Bronchial epithelial cell (primary cell): ENCODE measurements around the gene ERMARD. TPM values are rescaled to one million over a fixed set of nuclear protein-coding genes. Genes with fewer than 3 reads are reported as not detected.
"Not testable (repeated sequence)": the region's sequence is repeated elsewhere in the genome, so short reads cannot be mapped to it uniquely, and the experiment has no call there.

ENCODE experiments used
- DNase-seq: peaks from one replicate; pipeline ENCODE4 v3.0.0-alpha.2; 2010; ENCODE audit warnings: low read depth
- FAIRE-seq: peaks from 2 replicates; lab custom pipeline; 2011; peaks lifted over from hg19 to GRCh38; lab: Jason Lieb, UNC
- H3K27me3 ChIP-seq: 2 replicates; pipeline ENCODE4 v1.5.1; 2011; ENCODE audit warnings: low read length; ENCODE audit not compliant: control insufficient read depth, insufficient read depth
- H3K36me3 ChIP-seq: 2 replicates; pipeline ENCODE4 v1.5.1; 2011; ENCODE audit warnings: low read length; ENCODE audit not compliant: control insufficient read depth, insufficient read depth
- H3K4me3 ChIP-seq: 2 replicates; pipeline ENCODE4 v1.5.1; 2011; ENCODE audit warnings: mild to moderate bottlenecking, low read depth, low read length, control low read depth
- CTCF ChIP-seq: IDR thresholded peaks from 2 replicates; pipeline ENCODE4 v1.5.1; 2011; ENCODE audit warnings: mild to moderate bottlenecking, moderate library complexity, low read length, control low read depth, inconsistent platforms; ENCODE audit not compliant: insufficient read depth, severe bottlenecking
- total RNA-seq: library from RNA; depleted of rRNA; stranded (reverse); fragments of >200 nt; gene quantifications from 2 replicates; pipeline ENCODE4 v1.2.1, GENCODE V29; 2014

The ERMARD gene
- total RNA-seq, 1 donor from 2014 or later, result 25.8 TPM

GRCh38 chr6:169763881-169764280 is 12.5 kb downstream of the ERMARD start:
- Histone ChIP-seq H3K4me3 (no peak overlapping the region), H3K27me3 (no peaks in the 10 kb centered on the region), H3K36me3 (peaks cover 9% of the 10 kb centered on the region)
- TF ChIP-seq CTCF, result no peak
- no peak for FAIRE-seq
- no peak for DNase-seq

- not testable (repeated sequence) for DNase-seq, H3K4me3 ChIP-seq, H3K27me3 ChIP-seq
- FAIRE-seq, result peak; percentile 82
- H3K36me3 ChIP-seq, result peaks cover 12% of the 10 kb centered on the region
These were observed 14.4 kb downstream of the ERMARD start for GRCh38 chr6:169765789-169766188.

GRCh38 chr6:169766232-169766631 is 14.8 kb downstream of the ERMARD start:
- TF ChIP-seq CTCF, result no peak
- FAIRE-seq, result no peak
- H3K36me3 ChIP-seq, result peaks cover 12% of the 10 kb centered on the region
- no peak overlapping the region for H3K4me3 ChIP-seq
- no peak for DNase-seq
- no peaks in the 10 kb centered on the region for H3K27me3 ChIP-seq

DNA sequence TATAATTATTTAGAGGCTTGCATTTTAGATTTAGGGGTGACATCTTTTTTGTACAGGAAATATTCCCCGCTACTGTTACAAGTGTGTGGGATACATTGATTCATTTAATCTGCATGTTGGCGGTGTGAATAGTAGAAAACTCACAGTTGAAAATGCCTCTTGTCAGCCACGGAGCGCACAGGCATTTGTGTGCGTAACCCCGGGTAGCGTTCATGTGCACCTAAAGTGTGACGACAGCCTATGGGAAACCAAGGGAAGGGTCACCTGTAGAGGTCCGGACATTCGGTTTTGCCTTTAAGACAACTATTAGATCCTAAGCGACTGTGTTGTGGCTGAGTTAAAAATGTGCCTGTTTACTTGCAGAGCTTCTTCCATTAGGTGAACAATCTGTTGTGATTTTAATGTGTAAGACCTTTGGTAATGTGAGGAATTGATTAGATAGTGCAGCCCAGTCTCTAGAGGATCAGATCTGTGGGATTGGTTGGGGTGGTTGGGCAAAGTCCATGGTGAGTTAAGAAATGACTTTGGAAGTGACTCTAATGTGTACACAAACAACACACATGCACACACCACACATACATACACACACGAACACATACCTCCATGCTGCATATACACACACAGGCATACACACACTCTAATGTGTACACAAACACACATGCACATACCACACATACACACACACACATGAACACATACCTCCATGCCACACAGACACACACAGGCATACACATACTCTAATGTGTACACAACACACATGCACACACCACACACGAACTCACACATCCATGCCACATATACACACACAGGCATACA is 15.7 kb downstream of the ERMARD start:
- Histone ChIP-seq H3K4me3 (no peak overlapping the region), H3K27me3 (no peaks in the 10 kb centered on the region), H3K36me3 (peaks cover 12% of the 10 kb centered on the region)
- FAIRE-seq (peak; percentile 95), DNase-seq (no peak)
- no peak for TF ChIP-seq CTCF

GRCh38 chr6:169774347-169774746 is 22.9 kb downstream of the ERMARD start:
- peak; percentile 43 for FAIRE-seq
- H3K4me3 ChIP-seq, result no peak overlapping the region
- no peak for TF ChIP-seq CTCF
- no peaks in the 10 kb centered on the region for H3K27me3 ChIP-seq
- DNase-seq, result no peak
- H3K36me3 ChIP-seq, result peaks cover 6% of the 10 kb centered on the region

DNA sequence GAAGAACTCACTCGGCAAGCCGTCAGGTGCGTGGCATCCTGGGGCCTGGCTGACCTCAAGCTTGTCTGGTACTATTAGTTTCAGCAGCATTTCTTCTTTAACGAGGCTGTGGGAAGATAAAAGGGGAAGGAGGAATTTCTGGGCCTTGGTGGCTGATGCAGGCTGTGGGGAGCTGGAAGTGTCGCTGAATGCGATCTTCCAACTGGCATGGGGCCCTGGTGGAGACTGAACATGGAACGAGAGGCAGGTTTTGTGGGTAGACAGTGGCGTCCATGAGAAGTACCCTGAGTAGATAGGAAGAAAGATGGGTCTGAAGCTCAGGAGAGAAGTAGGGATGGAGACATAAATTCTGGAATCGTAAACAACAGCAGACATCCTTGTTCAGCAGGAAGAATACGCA is 23.9 kb downstream of the ERMARD start:
- H3K4me3 ChIP-seq, result no peak overlapping the region
- peaks cover 6% of the 10 kb centered on the region for H3K36me3 ChIP-seq
- no peaks in the 10 kb centered on the region for H3K27me3 ChIP-seq
- TF ChIP-seq CTCF, result no peak
- DNase-seq, result no peak
- FAIRE-seq, result peak; percentile 91
